GM19397 (cell line): ENCODE results near the gene INHBB.
"Not testable (repeated sequence)": the region's sequence is repeated elsewhere in the genome, so short reads cannot be mapped to it uniquely, and the experiment has no call there.

Experiments used
- ATAC-seq: cut with Tn5 transposase; IDR thresholded peaks from one replicate; pipeline ENCODE4 v1.9.1; 2021; ENCODE audit warnings: mild to moderate bottlenecking, moderate library complexity; ENCODE audit not compliant: unreplicated experiment

Gene INHBB

DNA sequence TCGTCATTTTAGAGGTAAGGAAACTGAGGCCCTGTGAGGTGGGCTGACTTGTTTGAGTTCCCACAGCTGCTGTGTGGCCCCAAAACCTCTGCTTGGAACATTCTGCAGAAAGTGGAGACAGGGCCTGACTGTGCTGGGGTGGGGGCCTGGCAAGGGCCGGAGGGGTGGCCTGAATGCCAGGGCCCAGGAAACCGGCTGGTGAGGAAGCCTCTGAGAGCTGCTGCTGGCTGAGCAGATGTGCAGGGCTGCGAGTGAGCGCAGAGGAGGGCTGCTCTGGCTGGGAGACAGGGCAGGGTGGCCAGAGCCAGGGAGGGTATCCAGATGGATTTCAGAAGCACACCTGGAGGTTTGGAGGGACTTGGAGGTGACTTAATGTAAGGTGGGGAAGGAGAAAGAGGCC, 29.9 kb upstream of the INHBB start:
- ATAC-seq: no peak

DNA sequence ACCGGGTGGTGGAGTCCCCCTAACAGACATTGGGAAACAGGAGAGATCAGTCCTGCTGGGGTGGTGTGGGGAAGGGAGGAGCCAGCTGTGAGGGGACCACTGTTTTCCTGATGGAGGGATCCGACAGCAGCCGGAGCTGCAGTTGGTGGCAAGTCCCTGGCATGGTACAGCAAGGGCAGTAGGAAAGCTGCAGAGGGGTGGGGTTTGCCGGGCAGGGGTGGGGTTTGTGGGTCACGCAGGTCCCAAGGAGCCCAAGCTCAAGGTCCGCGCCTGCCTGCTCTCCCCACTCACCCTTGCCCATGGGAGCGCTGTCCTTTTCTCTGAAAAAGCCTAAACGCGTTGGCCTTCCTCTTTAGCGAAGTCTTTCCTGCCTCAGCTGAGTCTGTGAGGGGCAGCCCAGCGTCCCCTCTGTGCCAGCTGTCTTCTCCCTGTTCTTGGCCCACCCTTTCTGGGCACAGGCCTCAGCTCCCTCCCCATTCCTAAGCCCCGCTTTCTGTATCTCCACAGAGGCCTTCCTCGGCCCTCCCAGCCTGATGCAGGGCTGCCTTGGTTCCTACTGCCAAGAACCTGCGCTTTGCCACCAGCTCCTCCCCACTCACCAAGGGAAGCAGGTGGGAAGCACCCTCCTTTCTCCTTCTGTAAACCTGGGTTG, 29.3 kb upstream of the INHBB start:
- no peak for ATAC-seq

DNA sequence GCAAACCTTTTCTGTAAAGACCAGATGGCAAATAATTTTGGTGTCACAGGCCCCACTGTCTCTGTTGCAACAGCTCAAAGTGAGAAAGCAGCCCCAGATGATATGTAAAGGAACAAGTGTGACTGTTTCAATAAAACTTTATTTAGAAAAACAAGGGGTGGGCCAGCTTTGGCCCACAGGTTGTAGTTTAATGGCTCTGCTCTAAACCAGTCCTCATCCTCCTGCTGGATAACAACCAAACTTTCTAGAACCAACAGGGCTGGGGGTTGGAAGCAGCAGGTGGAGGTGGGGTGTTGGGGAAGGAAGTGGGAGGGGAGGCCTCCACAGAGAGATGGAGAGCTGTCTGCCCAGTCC, 28.8 kb upstream of the INHBB start:
- no peak for ATAC-seq

DNA sequence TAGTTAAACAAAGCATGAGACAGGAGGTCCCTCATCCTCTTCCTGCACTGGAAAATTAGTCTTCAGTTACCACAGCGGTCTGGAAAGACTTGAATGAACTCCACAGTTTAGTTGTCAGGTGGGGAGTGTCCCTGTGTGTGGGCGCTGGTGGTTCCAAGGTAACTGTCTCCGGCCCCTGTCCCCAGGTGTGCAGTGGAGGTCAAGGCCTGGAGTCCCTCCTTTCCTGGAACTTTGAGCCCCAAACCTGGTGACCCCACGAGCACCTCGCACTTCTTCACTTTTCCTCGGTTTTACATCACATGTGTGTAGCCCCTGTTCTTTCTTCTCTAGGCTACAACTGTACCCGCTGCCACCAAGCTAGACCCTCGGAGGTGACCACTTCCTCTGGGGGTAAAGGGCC, 28.0 kb upstream of the INHBB start:
- no peak for ATAC-seq

DNA sequence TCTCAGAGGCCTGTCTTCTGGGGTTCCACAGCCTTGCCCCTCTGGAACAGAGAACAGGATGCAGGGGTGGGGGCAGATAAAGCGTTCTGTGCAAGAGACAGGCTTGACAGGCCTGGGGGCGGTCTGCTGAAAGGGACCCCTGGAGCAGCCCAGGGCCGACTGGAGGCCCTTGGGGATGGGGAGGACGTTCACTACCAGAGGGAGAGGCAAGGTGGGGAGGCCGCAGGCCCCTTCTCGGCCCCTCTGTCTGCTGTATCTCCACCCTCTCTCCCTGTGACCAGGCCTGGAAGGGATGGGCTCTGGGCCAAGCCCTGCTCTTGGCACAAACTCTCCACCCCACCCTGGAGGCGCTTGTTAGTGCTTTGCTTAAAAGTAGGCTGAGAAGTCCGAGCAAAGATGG, 27.3 kb upstream of the INHBB start:
- no peak for ATAC-seq

DNA sequence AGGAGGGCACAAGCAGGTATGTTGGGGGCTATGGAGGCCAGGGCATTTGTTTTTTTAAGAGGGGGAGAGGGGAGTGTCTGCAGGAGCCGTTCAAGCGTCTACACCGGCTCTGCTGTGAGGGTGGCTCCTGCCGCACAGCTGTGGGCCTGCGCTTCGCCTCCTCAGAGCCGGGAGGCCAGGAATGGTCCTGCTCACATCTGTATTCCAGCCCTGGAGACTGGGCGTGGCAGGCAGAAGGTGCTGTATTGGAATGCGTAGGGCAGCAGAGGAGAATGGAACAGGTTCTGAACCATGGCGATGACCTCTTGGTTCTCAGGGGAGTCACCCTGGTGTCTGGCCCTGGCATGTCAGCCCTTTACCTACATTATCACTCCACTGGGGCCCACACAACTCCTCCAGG, 26.8 kb upstream of the INHBB start:
- no peak for ATAC-seq

DNA sequence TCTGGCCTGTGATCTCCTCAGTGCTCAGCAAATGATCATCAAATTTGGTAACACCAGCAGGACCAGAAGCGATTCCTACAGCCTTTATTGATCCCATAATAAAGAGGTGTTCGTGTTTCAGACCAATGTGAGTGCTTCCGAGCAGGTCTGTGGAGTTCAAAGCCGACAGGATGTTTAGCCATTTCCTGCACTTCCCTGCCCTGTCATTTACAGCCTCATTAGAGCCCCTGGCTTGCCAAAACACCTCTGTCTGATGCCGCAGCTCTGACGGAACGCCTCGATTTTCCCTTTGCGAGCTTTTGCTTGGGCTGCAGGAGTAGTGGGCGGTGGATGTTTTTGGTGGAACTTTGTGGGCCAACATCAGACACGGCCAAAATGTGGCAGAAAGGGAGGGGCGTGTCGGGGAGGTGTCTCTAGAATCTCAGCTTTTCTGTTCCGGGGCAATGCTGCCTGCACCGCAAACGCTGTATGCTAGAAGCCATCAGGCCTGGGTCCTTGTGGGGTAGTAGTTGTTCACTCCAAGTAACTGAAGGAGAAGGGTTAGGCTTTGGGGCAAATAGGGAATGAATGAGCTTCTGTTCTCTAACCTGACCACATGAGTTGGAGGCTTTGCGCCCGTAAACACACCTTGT, 26.1 kb upstream of the INHBB start:
- ATAC-seq: no peak

DNA sequence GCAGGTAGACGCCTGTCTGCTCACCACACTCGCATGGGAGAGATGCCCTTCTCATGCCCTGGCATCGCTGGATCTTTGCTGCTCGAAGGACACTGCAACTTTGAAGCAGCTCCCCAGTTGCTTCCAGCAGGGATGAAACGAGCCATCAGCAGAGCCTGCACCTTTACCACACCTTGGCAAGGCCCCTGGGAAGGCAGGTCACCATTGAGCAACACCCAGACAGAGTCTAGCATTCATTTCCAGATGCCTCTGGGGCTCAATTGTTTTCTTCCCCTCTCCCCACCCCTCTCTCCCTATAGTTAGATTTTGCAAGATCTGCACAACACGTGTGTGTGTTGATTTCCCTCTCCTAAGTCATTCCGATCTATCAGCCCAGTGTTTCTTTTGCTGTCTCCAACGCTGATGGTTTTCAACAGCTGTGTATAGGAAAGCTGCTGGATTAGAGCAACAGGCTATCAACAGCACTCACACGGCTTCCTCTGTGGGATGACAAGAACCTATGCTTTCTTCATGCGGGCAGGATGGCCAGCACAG, 25.6 kb upstream of the INHBB start:
- ATAC-seq: no peak

DNA sequence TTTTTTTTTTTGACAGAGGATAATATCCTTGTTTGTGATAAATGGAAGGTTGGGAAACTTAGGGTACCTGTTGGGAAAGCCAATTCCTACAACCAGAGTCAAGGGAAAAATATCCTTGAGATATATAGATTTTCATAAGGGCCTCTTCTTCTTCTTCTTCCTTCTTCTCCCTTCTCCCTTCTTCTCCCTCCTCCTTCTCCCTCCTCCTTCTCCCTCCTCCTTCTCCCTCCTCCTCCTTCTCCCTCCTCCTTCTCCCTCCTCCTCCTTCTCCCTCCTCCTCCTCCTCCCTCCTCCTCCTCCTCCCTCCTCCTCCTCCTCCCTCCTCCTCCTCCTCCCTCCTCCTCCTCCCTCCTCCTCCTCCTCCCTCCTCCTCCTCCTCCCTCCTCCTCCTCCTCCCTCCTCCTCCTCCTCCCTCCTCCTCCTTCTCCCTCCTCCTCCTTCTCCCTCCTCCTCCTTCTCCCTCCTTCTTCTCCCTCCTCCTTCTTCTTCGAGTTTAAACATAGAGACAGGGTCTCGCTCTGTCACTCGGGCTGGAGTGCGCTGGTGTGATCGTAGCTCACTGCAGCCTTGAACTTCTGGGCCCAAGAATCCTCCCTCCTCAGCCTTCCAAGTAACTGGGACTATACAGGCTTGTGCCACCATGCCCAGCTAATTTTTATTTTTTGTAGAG, 24.9 kb upstream of the INHBB start:
- ATAC-seq: not testable (repeated sequence)

DNA sequence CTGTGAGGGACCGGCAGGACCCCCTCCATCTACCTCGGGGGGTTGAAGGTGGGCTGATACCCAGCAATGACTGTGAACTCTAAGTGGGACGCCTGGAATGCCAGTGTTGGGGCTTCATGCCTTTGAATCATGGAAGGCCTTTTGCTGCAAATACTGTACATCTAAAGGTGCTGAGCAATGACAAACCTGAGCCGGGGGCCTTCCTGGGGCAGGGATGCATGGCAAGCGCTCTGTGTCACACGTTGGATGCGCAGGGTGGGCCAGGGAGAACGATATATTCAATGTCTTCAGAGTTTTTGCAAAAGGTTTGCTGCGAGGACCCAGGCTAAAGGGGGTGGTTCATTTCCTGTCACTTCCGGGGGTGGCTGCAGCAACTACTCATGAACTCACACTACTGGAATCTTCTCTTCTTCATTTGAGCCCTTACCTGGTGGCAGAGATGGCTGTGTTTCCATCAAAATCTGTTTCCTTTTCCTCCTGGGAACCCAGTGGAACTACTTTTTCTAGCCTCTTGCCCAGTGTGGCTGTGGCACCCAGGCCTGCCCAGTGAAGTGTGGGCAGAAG, 24.1 kb upstream of the INHBB start:
- no peak for ATAC-seq

DNA sequence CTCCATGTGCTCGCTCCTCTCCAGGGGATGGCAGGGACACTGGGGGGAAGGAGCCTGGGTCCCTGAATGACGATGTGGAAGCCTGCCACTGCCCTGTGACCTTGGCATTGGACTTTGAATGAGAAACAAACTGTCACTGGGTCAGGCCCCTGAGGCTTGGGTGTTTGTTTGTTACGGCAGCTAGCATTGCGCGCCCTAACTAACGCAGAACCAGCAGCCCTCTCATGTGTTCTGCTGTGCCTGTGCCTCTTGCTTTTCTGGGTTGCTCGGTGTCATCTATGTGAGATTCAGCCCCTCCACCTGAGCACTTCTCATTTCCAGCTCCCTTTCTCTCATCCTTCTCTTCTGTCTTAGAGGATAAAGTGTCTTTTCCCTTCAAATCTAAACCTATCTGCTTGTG, 23.6 kb upstream of the INHBB start:
- no peak for ATAC-seq

DNA sequence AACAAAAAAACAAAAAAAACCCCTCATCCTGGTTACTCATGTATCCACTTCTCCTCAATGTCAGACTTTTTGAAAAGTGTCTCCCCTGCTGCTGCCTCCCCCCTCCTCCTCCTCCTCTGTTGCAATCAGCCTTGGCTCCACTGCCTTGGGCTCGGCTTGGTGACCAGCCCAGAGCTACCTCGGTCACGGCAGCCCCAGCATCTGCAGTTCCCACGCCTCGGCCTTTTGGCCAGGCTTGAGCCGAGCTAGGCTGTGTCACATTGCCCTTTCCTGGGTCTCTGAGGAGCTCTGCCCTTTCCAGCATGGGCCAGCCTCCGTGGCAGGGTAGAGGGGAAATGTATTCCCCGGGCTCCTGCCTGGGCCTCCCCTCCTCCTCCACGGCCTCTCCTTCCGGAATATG, 22.7 kb upstream of the INHBB start:
- ATAC-seq: no peak

DNA sequence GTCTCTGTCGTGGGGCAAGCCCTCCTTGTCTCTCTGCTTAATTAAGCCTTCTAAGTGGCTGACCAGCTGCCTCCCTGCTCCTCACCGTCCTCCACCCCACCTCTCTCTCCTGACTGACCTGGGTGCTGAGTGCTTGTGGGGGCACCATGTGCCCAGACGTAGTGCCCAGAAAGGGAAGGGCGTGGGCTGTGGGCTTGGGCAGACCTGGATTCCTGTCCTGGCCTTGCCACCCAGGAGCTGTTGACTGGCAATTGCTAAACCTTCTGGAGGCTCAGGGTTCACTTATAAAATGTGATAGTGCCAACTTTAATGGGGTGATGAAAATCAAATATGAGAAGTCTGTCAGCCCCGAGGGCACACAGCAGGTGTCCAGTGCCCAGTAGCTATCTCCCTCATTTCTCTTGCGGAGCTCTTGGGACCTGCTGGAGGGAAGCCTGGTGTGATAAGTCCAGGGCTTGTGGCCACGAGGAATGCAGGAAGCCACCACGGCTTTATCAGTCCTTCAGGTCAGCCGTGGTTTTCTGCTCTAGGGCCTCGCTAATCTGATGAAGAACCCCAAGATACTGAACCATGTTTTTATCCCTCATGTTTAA, 22.0 kb upstream of the INHBB start:
- ATAC-seq: no peak

DNA sequence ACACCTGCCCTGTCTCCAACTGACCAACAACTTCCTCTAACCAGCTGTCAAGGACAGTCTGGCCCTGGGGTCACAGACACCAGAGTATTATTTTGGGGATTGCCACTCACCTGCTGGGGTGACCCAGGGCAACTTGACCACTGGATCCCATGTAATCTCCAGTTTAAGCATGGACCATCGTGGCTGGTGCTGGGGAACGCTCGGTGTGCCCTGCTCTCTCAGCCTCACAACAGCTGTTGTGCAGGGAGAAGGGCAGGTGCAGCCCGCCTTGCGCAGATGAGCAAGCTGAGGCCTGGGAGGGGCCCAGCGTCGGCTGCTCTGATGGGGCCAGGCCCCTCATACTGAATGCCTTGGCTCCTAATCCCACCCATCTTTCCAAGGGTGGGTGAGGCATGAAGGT, 21.0 kb upstream of the INHBB start:
- no peak for ATAC-seq

DNA sequence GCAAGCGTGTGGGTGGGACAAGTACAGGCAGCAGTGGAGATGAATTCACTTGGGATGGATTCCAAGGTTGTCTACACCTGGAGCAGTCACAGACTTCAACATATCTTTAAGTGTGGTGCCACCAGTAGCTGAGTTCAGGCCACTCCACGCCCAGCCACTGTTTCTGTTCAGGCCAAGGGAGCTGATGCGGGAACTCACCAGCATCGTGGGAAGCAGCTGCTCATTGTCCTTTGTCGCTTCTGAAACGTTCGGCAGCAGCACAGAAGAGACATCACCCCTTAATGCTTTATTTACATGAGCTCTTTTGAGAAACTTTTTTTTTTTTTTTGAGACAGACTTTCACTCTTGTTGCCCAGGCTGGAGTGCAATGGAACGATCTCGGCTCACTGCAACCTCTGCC, 19.9 kb upstream of the INHBB start:
- no peak for ATAC-seq

DNA sequence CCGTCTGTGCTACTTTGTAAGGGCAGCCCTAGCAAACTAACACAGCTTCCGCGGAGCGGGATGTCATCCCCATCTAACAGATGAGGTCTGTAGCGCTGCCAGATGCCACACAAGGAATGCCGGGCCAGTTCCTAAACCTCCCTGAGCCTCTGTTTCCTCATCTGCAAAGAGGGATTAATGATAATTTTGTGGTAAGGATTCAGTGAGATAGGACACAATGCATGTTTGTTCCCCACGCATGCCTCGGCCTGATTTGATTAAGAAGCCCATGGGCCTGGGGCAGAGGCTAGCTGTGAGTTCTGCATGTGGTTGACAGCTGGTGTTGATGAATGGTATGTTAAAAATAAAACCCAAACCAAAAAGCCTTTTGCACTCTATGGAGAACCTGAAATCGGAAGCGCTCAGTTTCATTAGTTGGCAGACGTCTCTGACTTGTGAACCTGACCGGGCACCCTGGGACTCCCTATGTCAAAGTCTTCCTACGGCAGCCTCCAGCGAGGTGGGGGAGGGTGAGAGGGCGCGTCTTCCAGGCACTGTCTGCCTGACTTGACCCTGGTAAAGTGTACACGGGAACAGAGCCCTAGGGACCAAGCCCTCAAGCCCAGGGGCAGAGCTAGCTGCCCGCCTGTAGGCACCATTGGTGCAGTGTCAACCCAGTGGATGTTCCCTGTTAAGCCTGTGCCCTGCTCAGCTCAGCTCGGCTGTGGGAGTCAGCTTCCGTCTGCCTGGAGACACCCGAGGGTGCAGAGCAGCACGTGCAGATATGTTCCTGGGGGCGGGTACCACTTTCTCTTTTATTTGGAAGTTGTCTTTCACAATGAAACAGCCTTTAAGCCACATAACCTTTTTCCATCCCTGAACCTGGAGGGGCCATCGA, 14.8 kb upstream of the INHBB start:
- peak; percentile 57 for ATAC-seq

DNA sequence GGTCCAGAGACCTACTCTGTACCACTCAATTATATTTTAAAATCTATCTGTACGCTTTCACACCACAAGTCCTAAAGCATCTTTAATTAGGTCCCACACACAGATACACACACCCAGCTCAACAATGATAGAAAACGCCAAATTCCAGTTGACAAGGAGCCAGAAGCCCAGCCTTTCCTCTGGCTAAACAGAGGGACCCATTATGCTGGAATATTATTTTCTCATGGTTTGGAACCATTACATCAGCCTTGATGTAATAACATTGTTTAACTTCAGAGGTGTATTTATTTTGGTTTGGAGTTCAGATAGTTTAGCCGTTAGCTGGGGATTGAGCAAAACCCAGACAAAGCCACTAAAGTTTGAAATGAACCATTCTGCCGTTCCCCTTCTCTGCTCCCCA, 14.0 kb upstream of the INHBB start:
- no peak for ATAC-seq

DNA sequence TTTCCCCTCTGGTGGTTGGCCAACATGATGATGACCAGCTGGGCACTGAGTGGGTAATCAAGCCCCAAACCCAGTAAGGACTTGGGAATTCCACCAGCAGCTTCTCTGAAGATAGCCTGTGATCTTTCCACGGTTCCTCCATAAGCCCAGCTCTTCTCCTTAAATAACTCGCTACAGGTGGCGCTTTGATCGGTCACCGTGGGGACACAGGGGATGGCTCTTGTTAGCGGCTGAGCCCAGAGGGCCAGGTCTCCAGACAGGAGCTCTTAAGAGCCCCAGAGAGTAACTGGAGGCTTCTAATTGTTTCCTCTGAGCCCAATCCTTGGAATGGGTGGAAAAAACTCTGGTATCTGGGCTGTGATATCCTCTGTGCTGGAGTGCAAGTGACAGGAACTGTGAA, 13.6 kb upstream of the INHBB start:
- ATAC-seq: no peak

DNA sequence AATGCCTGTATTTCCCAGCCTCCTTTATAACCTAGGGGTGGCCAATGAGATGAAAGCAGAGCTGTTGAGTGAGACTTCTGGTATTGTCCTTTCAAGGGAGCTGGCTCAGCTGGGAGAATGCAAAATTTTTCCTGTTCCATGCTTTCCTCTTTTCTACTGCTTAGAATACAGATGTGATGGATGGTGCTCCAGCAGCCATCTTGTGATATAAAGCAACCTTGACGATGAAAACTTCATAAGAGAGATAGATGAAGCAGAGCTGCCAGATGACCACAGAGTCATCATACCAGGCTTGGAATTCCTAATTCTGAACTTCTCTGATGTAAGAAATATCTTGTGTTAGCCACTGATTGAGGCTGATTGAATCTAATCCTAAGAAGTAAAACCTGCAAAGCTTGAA, 11.9 kb upstream of the INHBB start:
- no peak for ATAC-seq

DNA sequence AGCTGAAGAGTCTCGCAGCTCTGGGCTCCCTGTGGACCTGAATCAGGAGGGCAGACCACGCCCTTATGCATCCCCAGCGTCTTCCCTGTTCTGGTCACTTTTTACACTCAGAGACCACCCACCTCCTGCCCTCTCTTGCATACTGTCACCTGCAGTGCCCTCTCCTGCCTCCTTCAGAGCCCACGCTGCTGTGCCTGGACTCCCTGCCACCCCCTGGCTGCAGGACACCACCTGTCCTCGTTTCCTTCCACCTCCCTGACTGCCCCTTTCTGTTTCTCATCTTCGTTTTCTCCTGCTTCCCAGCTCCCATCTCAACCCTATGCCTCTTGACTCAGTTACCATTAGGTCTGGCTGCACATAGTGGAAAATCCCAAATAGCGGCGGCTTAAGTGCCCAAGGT, 9.2 kb upstream of the INHBB start:
- no peak for ATAC-seq

DNA sequence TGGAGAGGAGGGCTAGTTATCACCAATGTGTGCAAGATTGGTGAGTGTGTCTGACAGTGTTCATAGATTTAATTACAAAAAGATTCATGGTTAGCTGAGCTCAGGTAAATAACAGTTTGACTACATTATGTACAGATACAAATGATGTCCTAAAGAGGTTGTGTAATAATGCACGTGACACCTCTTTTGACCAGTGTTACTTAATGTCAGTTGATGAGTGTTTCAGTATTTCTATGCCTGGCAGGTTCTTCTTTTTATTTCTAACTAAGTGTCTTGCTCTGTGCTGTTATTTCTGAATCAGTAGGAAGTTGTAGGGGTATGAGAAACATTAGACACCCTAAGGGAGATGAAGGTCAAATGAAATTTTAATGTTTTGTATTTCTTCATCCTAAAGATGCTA, 7.9 kb upstream of the INHBB start:
- ATAC-seq: no peak
